GM21576 (cell line): ENCODE measurements around the gene TFB2M.

Experiments
- ATAC-seq: cut with Tn5 transposase; IDR thresholded peaks from one replicate; pipeline ENCODE4 v1.9.1; 2021; ENCODE audit warnings: mild to moderate bottlenecking, moderate library complexity; ENCODE audit not compliant: unreplicated experiment

The TFB2M gene

DNA sequence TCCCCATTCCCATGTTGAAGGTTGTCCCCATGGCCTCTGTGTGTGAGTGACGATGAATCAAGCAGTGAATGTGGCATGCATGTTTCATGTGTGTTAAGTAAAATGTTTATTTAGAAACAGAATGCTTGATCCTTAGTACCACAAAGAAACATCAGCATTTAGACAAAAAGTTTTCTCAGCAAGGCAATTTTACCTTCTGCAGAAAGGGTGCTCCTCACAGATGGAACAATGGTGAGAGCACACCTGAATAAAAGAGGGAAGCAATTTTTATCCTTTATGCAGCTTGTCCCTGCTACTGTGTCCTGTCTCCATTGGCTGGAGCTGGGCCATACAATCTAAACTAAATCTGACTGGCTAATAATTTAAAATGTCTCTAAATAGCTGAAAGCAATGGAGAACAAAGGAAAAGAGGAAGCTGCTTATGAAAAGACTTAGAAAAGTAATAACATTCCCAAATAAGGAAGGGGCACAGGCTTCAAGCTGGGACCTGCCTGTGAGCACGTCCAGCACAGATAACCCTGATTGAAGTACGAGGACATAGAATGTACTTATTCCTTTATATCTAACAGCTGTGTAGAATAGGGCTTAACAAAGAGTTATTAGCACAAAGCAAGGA is 50.6 kb downstream of the TFB2M start:
- no peak for ATAC-seq

DNA sequence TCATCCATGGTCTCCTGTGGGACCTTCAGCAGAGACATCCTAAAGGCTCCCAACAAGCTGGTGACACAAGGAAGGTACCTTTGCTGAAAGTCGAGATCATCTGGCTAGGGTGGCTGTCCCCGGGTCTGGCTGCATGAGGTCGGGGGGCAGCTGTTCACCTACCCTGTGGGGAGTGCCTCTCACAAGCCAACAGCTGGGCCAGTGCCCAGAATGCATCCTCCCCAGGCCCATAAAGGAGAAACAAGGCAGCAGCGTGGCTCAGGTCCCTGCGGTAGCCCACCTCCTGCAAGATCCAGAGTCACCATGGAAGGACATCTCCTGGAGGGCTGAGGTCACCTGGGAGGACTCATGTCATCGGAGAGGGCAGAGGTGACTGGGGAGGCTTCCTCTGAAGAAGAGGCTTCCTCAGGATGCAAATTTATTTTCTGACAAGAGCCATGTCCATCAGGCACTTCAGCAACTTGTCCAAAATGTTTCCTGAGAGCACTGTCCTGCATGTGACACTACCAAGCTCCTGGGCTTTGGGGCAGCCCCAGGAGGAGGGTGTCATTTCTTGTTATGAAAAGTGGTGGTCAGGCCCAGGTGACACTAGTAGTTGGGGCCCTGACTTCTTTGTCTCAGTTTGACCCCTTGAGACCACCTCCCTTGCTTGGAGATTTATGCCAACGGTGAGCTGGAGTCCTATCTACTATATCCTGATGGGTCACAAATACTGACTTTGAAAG is 52.3 kb downstream of the TFB2M start:
- no peak for ATAC-seq

DNA sequence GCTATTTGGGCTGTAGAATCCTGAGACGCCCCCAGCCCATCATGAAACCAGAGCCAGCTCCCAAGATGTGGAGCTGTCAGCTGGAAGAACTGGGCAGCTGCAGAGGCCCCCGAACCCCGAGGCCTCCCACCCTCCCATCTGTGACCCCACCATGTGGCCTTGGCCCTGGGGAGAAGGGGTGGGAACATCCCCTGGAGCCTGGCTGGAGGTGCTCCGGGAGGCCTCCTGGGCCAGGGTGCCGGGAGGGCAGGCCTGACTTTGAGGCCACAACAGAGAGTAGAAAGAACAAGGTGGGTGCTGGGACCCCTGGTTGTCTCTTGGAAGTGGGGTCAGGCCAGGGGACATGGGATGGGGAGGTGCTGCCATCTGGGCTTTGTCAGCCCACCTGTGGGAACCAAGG is 53.0 kb downstream of the TFB2M start:
- no peak for ATAC-seq

DNA sequence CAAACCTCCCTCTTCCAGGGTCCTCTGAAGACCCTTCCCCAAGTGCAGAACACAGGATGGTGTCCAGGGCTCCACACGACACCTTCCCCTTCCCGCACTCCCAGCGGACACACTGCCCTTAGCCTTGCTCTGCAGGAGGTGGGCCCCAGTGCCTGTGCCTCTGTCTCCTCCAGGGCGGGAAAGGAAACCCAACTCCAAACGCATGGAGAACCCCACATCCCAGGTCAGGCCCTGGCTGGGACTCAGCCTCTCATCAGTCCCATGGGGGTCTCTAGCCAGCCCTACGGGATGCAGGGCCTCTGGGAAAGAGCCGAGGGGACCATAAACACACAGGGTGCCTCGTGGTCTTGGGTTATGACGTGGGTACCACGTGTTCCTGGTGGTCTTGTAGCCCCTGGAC is 53.4 kb downstream of the TFB2M start:
- no peak for ATAC-seq

DNA sequence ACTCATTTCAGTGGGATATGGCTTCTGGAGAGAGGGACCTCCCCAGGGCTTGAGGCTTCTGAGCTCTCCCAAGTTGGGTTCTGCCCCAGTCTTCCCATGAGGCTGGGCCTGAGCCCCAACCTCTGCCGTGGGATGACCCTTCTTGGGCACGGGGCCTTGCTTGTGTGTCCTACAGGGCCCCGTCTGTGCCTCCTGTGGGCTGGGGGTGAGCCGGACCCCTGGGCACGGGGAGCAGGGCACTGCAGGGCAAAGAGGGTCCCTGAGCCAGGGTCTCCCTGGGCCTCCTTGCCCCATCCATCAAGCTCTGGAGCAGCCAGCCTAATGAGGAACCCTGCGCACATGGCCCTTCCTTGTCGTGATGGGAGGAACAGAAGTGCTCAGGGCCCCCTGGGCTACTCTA is 53.8 kb downstream of the TFB2M start:
- no peak for ATAC-seq

DNA sequence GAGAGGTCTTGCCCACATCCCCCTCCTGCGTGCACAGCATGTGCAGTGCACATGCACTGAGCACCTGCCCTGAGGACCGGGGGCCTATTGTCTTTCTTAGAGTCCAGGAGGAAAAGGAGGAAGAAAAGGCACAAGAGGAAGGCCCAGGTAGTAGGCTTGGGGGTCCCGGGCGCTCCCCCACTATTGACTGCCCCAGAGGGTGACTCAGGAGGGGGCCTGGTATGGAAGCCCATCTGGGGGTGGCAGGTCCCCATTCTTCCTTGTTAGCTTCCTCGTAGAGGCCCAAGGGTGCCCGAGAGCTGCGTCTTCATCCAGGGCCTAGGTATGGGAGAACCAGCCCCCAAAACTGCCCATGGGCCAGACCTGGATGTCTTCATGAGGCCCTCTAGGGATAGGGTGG is 54.9 kb downstream of the TFB2M start:
- ATAC-seq: no peak

DNA sequence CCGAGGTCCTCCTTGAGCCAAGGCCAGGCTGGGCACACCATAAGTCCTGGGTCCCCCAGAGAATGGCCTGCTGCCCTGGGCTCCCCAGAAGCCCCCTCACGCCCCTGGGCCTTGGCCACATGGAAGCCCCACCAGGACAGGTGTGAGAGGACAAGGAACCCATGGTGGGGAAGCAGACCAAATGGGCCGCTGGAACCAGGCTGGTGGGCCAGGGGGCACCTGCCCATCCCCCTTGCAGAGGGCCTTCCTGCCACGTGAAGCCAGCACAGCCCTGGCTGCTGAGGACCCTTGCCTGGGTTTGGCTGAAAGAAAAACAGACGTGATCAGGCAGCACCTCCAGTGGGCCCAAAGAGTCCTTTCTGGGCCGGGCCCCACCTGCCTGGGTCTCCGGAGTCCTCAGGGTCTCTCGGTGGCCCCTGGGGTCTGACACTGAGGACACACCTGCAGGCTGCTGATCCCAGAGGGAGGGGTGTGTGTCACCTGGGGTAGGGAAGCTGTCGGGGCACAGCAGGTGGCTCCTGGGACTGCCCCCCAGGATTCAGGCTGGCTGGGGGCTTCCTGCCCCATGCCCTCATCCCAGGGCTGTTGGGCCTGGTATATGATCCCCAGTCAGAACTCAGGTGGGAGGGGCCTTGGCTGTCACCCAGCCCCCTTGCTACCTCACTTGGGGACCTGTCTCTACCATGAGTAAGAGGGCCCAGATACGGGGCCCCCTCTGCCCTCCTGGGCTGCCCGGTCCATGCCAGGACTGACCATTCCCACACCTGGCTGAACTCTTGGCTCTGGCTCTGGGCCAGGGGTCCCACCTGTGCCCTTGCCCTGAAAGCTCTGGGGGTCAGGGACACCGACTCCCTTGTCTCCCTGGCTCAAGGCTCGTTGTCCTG is 55.7 kb downstream of the TFB2M start:
- no peak for ATAC-seq

DNA sequence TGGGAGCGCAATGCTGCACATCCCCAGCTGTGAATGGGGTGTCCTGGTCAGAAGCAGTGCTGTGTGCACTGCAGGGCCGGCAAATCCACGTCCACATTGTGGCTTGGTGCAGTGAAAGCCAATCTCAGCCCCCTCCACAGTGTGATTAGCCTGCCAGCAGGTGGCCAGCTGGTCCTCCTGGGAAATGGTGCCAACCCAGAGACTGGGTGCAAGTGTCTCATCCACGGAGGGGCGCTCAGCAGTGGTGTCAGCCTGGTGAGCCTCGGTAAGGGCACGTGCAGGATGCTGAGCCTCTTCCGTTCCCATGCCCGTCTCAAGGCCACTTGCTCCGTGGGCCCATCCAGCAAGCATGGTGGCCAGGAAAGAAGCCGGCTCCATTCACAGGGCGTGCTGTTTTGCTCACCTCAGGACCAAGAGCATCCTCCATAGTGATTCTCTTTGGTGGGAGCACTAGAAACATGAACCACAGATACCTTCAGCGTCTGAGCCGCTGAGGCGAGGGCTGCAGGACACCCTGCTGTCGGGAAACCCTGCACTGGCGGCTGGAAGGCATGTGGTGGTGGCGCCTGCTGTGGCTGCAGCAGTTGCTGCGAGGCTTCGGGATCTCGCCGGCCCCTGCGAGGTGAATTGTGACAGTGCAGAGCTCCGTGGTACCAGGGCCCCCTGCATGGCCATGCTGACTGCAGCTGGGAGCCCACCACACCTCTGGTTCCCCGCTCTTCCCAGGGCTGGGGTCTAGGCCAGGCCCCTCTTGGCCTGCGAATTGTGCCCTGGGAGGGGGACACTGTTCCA is 57.0 kb downstream of the TFB2M start:
- ATAC-seq: no peak

DNA sequence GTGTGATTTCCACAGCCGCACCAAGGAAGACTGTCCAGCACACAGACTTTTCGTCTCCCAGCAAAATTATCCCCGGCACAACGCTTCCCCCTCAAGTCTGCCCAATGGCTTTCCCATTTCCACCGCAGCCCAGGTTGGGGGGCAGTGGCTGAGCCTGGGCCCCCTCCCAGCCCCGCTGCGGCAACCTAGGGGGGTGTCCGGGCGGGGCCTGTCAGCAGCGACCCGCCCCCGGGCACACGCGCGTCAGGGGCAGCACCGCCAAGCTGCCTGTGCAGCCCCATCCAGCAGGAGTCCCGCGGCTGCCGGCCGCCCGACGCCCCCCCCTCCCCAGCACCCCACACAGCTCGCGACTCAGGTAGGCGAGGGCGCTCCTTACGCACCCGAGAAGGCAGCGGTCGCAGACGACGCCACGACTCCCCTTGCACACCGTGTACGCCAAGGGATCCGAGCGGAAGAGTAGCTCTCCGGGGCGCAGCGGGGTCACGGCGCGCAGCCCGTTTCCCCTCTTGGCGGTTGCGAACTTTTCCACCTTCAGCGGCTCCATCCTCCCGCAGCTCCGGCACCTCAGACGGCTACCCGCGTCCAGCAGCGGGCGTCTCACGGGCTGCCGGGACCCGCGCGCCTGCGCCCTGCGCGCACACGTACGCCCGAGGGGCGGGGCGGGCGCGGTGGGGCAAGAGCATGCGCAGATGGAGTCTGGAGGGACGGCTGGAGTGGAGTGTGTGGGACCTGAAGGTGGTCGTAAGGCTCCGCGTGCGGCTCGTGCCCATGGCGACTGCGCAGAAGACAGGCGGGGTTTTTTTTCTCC is 59.2 kb downstream of the TFB2M start, which contains the start of gene SMYD3:
Gene SMYD3 (minus strand): TSS at position 606 of the 808 bp plus-strand sequence.
- ATAC-seq: peak; percentile 90

DNA sequence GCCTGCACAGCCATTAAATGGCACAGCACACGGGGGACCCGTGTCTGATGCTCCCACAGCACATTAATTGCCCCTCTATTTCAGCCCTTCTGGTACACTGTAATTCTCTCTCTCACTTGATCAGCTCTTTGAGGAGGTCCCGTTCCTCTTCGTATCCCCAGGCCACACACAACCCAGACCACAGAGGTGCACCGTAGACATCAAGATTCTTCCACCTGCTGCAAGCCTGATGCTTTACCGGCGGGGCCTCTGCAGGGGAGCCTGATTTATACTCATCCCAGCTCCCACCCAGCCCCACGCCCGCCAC is 59.7 kb downstream of the TFB2M start:
- ATAC-seq: peak; percentile 23

DNA sequence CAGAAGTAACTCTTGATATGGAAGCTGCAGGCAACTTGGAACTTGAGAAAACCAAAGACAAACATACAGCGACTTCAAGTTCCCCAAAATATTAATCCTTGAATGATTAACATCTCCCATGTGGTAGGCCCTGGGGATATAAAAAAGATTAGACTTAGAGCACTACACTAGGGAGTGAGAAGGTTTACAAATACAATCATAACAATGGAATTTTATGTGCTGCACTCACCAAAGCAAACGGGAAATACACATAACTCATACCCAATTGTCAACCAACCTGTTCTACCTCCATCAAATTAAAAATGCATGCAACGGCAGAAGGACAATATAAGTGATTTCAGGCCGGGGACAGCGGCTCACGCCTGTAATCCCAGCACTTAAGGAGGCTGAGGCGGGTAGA is 62.7 kb downstream of the TFB2M start:
- no peak for ATAC-seq

DNA sequence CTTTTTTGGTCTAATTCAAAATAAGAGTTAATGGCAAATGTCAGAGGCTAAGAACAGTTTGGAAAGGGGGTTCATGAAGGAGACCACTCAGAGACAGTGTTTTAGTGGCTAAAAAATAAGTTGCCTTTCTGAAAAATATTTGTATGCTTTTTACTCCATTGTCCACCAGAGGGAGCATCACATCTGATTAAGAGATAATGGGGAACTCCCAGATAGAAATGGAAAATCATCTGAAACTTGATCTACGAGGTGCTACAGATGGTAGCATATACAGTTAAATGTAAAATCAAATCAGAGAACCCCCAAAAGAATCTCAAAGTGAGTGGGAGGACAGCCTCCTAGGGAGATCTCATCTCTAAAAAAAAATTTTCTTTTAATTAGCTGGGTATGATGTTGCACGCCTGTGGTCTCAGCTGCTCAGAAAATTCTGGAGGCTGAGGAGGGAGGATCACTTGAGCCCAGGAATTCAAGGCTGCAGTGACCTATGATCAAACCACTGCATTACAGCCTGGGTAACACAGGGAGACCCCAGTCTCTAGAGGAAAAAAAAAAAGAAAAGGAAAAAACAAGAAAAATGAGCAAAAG is 68.6 kb downstream of the TFB2M start:
- no peak for ATAC-seq

DNA sequence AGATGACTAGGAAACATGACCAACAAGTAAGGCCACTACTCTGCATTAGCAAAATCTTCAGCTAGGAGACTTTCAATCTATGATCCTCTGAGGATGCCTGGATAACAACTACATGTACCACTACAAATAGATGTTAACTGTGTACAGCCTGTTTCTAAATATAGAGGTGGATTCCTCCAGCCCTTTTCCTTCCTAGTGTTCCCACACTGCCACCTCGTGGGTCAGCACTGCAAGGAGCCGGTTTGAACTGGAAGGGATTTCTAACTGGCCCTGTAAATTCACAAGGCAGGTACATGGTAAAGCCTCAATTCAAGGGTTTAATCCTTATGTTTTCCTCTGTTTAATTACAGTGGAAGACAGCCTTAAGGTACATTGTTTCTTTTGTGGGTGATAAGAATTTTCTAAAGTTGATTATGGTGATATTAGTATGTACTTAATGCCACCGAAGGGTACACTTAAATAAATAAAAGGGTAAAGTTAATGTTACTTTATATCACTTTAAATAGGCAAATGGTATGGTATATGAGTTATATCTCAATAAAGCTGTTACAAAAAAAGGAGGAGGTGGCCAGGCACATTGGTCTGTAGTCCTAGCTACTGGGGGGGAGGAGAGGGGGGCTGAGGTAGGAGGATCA is 73.3 kb downstream of the TFB2M start:
- peak; percentile 53 for ATAC-seq

DNA sequence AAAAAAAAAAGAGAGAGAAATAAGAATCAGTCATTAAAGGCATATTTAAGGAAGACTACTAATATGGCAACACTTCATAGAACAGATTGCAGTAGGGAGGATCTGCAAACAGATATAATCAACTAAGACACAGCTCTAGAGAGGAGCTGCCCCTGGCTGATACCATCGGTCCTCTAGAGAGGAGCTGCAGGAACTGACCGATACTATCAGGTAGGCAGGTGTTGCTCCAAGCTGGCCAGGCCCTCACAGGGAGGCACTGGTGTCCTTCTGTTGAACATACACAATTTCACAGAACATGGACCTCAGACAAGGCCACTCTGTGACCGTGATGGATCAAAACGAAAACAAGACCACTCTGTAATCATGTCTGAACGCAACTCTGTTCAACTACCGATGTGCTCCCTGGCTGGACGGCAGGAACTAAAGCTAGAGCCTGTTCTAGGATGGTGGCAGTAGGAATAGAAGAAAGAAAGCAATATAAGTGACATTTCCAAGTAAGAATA is 74.5 kb downstream of the TFB2M start:
- ATAC-seq: no peak
